Thoracic aorta (tissue), 2 donors: Measurements from ENCODE around the gene NOBOX. TPM values are rescaled to one million over a fixed set of nuclear protein-coding genes. Genes with fewer than 3 reads are reported as not detected.

Experiments
- ATAC-seq: fragments of 150-250 bp; one replicate; pipeline ENCODE4 v1.8.0; 2017; ENCODE audit warnings: low read depth; ENCODE audit not compliant: insufficient number of reproducible peaks, low FRiP score
- DNase-seq: peaks from one replicate; pipeline ENCODE4 v3.0.0-alpha.2; 2020; ENCODE audit warnings: low spot score
- H3K27ac ChIP-seq, 2 donors: fragments of 200-600 bp; sonication (generic); 1 replicate in 1 of 2; 2 replicates in 1 of 2; pipeline ENCODE4 v1.5.1; 2016; ENCODE audit warnings: mild to moderate bottlenecking in 2 of 2, moderate library complexity in 2 of 2
- H3K27me3 ChIP-seq: fragments of 200-600 bp; sonication (generic); replicated peaks from 2 replicates; pipeline ENCODE4 v1.6.0; 2016; ENCODE audit warnings: mild to moderate bottlenecking; ENCODE audit not compliant: insufficient read depth
- H3K36me3 ChIP-seq: fragments of 200-600 bp; sonication (generic); one replicate; pipeline ENCODE4 v1.5.1; 2016
- H3K4me1 ChIP-seq, 2 donors: fragments of 200-600 bp; sonication (generic); 1 replicate in 1 of 2; 2 replicates in 1 of 2; pipeline versions ENCODE4 v1.5.1 to v1.6.0; 2016; ENCODE audit warnings: low read depth in 2 of 2, mild to moderate bottlenecking in 1 of 2; ENCODE audit not compliant: control insufficient read depth in 1 of 2
- H3K4me3 ChIP-seq: fragments of 200-600 bp; sonication (generic); 2 replicates; pipeline ENCODE4 v1.5.1; 2016; ENCODE audit warnings: mild to moderate bottlenecking
- H3K9me3 ChIP-seq: fragments of 200-600 bp; sonication (generic); 2 replicates; pipeline ENCODE4 v1.5.1; 2016
- total RNA-seq, 2 donors: library from RNA; depleted of rRNA; stranded (reverse); fragments of >200 nt; gene quantifications; one replicate each; pipeline versions ENCODE4 v1.1.0 to v1.2.3, GENCODE V29; 2016
- TF ChIP-seq, protein P1 (sequence below): fragments of 200-600 bp; sonication (generic); IDR thresholded peaks from one replicate; pipeline ENCODE4 v1.5.1; 2019; ENCODE audit warnings: antibody characterized with exemption

Gene NOBOX
- total RNA-seq, 2 donors from 2014 or later = not detected

DNA sequence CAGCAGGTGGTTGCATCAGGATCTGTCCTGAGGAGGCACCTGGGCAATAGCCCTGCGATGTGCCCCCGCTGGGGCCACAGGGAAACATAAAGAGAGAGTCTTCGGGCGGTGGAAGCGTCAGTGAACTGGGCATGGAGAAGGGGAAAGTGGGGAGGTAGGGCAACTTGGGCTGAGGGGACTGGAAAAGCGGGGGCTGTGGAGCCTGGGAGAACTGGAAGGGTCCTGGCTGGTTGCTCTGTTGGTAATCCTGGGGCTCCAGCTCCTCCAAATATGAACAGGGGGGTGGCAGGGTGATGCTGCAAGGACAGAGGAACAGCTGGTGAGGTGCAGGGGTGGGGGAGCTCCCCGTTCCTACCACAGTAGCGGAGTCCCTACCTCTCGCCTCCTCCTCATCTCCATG is 5.2 kb downstream of the NOBOX start:
- Histone ChIP-seq H3K27me3 (no peaks in the 10 kb centered on the region), H3K36me3 (no peaks in the 10 kb centered on the region), H3K4me1 (no peaks in the 10 kb centered on the region), H3K27ac (no peak overlapping the region), H3K4me3 (no peak overlapping the region), H3K9me3 (no peaks in the 10 kb centered on the region)
- DNase-seq (no peak), ATAC-seq (no peak)
- TF ChIP-seq, protein P1, sequence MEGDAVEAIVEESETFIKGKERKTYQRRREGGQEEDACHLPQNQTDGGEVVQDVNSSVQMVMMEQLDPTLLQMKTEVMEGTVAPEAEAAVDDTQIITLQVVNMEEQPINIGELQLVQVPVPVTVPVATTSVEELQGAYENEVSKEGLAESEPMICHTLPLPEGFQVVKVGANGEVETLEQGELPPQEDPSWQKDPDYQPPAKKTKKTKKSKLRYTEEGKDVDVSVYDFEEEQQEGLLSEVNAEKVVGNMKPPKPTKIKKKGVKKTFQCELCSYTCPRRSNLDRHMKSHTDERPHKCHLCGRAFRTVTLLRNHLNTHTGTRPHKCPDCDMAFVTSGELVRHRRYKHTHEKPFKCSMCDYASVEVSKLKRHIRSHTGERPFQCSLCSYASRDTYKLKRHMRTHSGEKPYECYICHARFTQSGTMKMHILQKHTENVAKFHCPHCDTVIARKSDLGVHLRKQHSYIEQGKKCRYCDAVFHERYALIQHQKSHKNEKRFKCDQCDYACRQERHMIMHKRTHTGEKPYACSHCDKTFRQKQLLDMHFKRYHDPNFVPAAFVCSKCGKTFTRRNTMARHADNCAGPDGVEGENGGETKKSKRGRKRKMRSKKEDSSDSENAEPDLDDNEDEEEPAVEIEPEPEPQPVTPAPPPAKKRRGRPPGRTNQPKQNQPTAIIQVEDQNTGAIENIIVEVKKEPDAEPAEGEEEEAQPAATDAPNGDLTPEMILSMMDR = no peak

DNA sequence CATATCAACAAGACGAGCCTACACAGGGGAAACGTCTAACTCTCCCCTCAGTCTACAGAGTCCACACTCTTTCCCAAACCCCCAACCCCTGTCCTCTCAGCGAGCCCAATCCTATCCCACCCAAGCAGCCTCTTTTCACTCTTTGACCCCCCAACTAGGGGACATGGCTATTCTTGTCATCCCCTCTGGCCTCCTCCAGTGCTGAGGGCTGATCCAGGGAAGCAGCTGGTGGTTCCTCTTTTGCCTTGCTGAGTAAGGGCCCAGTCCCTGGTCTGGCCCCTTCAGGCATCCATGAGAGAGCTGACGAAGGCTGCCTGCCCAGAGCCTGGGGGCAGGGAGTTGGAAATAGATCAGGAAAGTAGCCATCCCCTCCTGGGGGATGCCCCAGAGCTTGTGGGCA is 6.4 kb downstream of the NOBOX start:
- Histone ChIP-seq H3K27ac (no peak overlapping the region), H3K4me1 (no peaks in the 10 kb centered on the region), H3K9me3 (no peaks in the 10 kb centered on the region), H3K27me3 (no peaks in the 10 kb centered on the region), H3K4me3 (no peak overlapping the region), H3K36me3 (no peaks in the 10 kb centered on the region)
- TF ChIP-seq, protein P1 = no peak
- DNase-seq (no peak), ATAC-seq (no peak)

DNA sequence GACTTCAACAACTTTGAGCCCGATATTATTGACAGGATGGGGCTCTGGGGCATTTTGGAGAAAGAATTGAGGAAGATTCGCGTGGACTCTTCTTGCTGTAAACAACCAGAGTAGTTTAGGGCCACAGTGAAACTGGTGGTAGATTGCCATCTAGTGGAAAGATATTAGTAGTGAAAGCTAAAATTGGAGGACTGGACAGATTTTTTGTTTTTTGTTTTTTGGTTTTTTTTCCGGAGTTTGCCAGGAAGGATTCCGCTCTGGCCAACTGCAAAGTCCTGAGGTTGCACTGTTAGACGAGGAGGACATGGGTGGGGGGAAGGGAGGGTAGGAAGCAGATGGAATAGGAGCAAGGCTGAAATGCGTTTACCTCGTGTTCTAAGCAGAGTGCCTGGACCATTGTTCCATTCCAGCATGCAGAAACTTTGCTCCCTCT is 11.7 kb downstream of the NOBOX start:
- no peaks in the 10 kb centered on the region for H3K36me3 ChIP-seq
- H3K9me3 ChIP-seq = no peaks in the 10 kb centered on the region
- ATAC-seq = no peak
- no peak for DNase-seq
- H3K27ac ChIP-seq = no peak overlapping the region
- H3K27me3 ChIP-seq = no peaks in the 10 kb centered on the region
- H3K4me3 ChIP-seq = peak overlapping the region; percentile 35
- TF ChIP-seq, protein P1 = peak; percentile 73
- H3K4me1 ChIP-seq = no peaks in the 10 kb centered on the region

GRCh38 chr7:144391014-144391413 is 12.5 kb downstream of the NOBOX start:
- DNase-seq (no peak), ATAC-seq (no peak)
- Histone ChIP-seq H3K36me3 (no peaks in the 10 kb centered on the region), H3K9me3 (no peaks in the 10 kb centered on the region), H3K27ac (no peak overlapping the region), H3K27me3 (no peaks in the 10 kb centered on the region), H3K4me1 (no peaks in the 10 kb centered on the region), H3K4me3 (no peak overlapping the region)
- TF ChIP-seq, protein P1 = no peak

DNA sequence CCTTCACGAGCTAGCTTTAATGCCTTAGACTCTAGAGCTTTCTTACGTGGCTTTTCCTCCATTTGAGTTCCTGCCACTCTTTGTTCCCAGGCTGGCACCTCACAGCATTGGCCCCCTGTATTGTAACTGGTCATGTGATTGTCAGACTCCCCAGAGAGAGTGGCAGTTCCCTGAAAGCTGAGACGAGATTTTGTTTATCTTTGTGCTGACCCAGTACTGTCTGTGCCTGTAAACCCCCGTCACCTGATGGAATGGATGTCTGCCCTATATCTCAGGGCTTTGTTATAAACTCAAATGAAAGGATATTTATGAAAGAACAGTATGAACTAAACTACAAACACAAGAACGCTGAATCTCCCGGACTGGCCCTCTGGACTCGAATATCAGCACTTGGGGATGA is 13.0 kb downstream of the NOBOX start:
- Histone ChIP-seq H3K4me1 (no peaks in the 10 kb centered on the region), H3K36me3 (no peaks in the 10 kb centered on the region), H3K27ac (no peak overlapping the region), H3K9me3 (no peaks in the 10 kb centered on the region), H3K27me3 (no peaks in the 10 kb centered on the region), H3K4me3 (no peak overlapping the region)
- DNase-seq (no peak), ATAC-seq (no peak)
- TF ChIP-seq, protein P1 = no peak
